Adipose tissue (tissue), 3 donors: Measurements from ENCODE around the gene ADAD1. TPM values are rescaled to one million over a fixed set of nuclear protein-coding genes. Genes with fewer than 3 reads are reported as not detected.
"Not testable (repeated sequence)": the region's sequence is repeated elsewhere in the genome, so short reads cannot be mapped to it uniquely, and the experiment has no call there.

Experiments
- H3K27ac ChIP-seq: one replicate; pipeline ENCODE4 v1.5.1; 2013; ENCODE audit warnings: low read depth, low read length
- WGBS, 3 donors: extraction: QIAGEN DNeasy Blood & Tissue Kit; methylation state at CpG; one replicate each; pipeline ENCODE4 v1.1.7; 2013; 5-methylcytosine and 5-hydroxymethylcytosine counted together
- polyA plus RNA-seq, 3 donors: library from polyadenylated mRNA; stranded (reverse); fragments of 200-250 nt; gene quantifications; one replicate each; pipeline ENCODE4 v1.2.3, GENCODE V29; 2013
- donor health status: healthy with polysubstance abuse.
- donor health status: Bipolar disorder and iron deficiency.
- donor health status: healthy.

The ADAD1 gene
- polyA plus RNA-seq = not detected

DNA sequence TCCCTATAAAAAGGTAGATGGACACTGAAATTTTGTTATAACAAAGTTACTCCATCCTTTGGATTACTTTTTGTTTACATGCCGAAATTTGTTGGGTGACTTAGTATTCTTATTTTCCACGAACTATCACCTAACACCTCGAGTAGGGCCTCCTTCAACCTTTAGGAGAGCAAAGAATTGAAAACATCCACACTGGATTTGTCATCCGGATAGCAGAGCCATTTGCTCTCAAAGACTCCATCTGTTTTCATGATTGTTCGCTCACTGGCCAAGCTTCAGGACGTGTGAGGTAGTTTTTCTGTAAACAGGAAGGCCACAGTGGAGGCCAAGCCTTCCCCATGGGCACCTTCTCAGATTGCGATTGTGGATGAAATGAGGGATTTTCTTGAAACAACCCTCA, at the start of gene ADAD1:
ADAD1 (plus strand) TSS at position 301 of the 400 bp plus-strand sequence. CDS start 1,059 bp downstream, outside the sequence.
- WGBS, 3 donors = 81 to 84% (median 82%) methylated on average over 7 of the region's 7 CpGs
- H3K27ac ChIP-seq = no peak within 1 kb of the TSS

DNA sequence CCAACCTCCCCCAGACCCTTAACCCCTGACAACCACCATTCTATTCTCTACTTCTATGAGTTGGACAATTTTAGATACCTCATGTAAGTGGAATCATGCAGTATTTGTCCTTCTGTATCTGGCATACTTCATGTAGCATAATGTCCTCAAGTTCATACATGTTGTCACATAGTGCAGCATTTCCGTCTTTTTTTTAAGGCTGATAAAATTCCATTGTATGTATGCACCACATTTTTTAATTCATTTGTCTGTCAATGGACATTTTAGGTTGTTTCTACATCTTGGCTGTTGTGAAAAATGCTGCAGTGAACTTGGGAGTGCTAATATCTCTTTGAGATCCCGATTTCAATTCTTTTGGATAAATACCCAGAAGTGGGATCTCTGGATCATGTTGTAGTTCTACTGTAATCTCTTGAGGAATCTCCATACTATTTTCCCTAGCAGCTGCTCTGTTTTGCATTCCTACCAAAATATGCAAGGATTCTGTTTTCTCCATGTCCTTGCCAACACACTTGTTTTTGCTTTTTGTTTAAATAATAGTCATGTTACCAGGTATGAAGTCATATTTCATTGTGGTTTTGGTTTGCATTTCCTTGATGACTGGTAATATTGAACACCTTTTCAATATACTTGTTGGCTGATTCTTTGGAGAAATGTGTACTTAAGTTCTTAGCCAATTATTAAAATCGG, 48.8 kb upstream of the ADAD1 start:
- 74 to 88% (median 85%) methylated on average over 3 of the region's 3 CpGs for WGBS, 3 donors
- H3K27ac ChIP-seq = no peak overlapping the region

DNA sequence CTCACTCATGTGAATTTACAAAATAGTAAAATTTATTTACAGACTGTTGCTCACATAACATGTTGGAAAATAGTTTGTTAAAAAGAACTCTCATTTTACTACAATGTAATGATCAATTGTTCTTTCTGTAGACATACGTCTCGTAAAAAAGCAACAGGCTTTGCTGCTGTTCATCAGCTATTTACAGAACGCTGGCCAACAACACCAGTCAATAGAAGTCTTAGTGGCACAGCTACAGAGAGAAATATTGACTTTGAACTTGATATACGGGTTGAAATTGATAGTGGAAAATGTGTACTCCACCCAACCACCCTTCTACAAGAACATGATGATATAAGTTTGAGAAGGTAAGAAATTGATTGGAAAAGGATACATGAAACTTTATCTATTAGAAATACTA, 47.6 kb upstream of the ADAD1 start:
- 47 to 95% (median 88%) methylated on average over 4 of the region's 4 CpGs for WGBS, 3 donors

DNA sequence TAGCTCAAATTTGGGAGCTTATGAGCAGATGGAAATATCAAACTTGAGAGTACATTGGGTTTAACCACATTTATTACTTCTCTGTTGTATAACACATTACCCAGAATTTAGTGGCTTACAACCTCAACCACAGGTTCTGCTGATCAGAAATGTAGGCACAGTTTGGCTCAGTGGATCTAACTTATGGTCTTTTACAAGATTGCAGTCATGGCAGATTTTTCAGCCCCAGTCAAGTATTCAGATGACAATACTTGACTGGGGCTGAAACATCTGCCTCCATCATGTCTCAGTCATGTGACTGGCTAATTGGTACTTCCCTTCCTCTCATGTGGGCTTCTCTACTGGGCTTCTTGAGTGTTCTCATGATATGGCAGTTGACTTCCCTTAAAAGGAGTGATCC, 44.0 kb upstream of the ADAD1 start:
- H3K27ac ChIP-seq = no peak overlapping the region

More for the DNA sequence above, 47.6 kb upstream of the ADAD1 start:
- no peak overlapping the region for H3K27ac ChIP-seq

- 94 to 100% (median 94%) methylated on average over 1 of the region's 1 CpG for WGBS, 3 donors
- H3K27ac ChIP-seq = no peak overlapping the region
These were observed 36.9 kb upstream of the ADAD1 start for GRCh38 chr4:122341886-122342285.

- H3K27ac ChIP-seq = no peak overlapping the region
- WGBS, 3 donors = 100% methylated on average over 1 of the region's 1 CpG
These were observed 32.8 kb upstream of the ADAD1 start for GRCh38 chr4:122346036-122346435.

- no peak overlapping the region for H3K27ac ChIP-seq
- WGBS, 3 donors = 81 to 88% (median 85%) methylated on average over 5 of the region's 5 CpGs
These were observed 32.3 kb upstream of the ADAD1 start for GRCh38 chr4:122346503-122346902.

GRCh38 chr4:122356317-122356808, 22.4 kb upstream of the ADAD1 start:
- no peak overlapping the region for H3K27ac ChIP-seq

DNA sequence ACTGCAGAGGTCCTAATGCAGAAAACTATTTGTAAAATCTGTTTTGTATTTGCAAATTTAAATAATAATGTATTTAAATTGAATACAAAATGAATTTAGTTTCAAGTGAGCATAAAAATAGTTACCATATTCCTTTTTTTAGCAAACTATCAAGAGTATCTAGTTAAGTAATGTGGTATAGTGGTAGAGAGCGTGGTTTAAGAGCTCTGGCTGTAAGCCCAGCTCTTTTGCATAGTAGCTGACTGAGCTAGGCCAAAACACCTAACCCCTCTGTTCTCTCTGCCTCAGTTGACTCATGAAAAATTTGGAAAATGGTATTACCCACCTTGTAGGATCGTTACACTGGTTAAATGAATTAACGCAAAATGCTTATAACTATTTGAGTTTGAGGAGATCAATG, 18.1 kb upstream of the ADAD1 start:
- H3K27ac ChIP-seq = no peak overlapping the region
- WGBS, 3 donors = 98 to 99% (median 98%) methylated on average over 3 of the region's 3 CpGs

DNA sequence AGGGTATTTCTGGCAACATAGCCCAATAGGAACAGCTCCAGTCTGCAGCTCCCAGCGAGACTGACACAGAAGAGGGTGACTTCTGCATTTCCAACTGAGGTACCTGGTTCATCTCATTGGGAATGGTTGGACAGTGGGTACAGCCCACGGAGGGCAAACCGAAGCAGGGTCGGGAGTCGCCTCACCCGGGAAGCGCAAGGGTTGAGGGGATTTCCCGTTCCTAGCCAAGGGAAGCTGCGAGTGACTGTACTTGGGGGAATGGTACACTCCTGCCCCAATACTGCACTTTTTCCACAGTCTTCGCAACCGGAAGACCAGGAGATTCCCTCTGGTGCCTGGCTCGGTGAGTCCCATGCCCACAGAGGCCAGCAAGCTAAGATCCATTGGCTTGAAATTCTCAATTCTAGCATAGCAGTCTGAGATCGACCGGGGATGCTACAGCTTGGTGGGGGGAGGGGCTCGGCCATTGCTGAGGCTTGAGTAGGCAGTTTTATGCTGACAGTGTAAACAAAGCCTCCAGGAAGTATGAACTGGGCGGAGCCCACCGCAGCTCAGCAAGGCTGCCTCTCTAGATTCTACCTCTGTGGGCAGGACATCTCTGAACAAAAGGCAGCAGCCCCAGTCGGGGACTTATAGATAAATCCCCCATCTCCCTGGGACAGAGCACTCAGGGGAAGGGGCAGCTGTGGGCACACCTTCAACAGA, 14.0 kb upstream of the ADAD1 start:
- 86 to 92% (median 88%) methylated on average over 18 of the region's 18 CpGs for WGBS, 3 donors
- H3K27ac ChIP-seq = no peak overlapping the region

- 72 to 96% (median 95%) methylated on average over 3 of the region's 3 CpGs for WGBS, 3 donors
- H3K27ac ChIP-seq = not testable (repeated sequence)
These were observed 10.0 kb upstream of the ADAD1 start for GRCh38 chr4:122368786-122369185.

- 76 to 86% (median 86%) methylated on average over 1 of the region's 1 CpG for WGBS, 3 donors
These were observed 1.5 kb upstream of the ADAD1 start for GRCh38 chr4:122377352-122377751.

GRCh38 chr4:122379239-122379638, 428 bp downstream of the ADAD1 start:
- 93 to 97% (median 95%) methylated on average over 41 to 44 of the region's 44 CpGs for WGBS, 3 donors
- no peak overlapping the region for H3K27ac ChIP-seq

More at GRCh38 chr4:122377352-122377751, 1.5 kb upstream of the ADAD1 start:
- no peak overlapping the region for H3K27ac ChIP-seq

- WGBS, 3 donors = 58 to 73% (median 61%) methylated on average over 4 of the region's 4 CpGs
These were observed 4.5 kb downstream of the ADAD1 start for GRCh38 chr4:122383341-122383740.

DNA sequence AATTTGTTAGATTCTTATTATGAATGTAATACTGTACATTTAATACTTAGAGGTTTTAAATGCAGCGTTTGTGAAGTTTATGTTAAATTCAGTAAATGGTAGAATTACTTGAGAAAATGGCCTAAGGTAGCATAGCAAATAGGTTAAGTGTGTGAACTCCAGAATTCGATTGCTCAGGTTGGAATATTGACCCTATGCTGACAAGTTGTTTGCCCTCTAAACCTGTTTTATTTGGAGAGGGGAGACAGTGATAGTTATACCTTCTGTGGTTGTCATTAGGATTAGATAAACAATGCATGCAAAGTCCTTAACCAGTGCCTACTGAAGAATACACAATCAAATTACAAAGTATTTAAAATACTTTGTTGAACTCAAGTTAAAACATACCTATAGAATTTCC, 5.4 kb downstream of the ADAD1 start:
- WGBS, 3 donors = 22 to 64% (median 60%) methylated on average over 2 of the region's 2 CpGs

More at GRCh38 chr4:122383341-122383740, 4.5 kb downstream of the ADAD1 start:
- no peak overlapping the region for H3K27ac ChIP-seq

DNA sequence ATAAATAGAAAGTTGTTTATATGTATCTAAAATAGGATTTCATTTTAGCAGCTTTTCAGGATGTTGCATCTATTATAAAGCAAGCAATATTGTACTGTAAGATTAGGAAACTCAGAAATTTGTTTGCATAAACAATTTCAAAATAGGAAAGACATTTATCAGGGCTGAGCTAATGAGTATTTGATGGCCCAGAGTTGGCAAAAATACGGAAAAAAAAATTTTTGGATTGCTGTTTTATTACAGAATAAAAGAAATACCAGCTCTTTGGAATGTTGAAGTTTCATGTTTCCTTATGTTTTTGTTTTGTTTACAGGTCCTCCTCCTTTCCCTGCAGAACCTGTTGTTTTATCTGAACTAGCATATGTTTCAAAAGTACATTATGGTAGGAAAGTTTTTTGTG, 14.5 kb downstream of the ADAD1 start:
- 31 to 67% (median 57%) methylated on average over 1 of the region's 1 CpG for WGBS, 3 donors
- H3K27ac ChIP-seq = no peak overlapping the region

More for the DNA sequence above, 5.4 kb downstream of the ADAD1 start:
- no peak overlapping the region for H3K27ac ChIP-seq

DNA sequence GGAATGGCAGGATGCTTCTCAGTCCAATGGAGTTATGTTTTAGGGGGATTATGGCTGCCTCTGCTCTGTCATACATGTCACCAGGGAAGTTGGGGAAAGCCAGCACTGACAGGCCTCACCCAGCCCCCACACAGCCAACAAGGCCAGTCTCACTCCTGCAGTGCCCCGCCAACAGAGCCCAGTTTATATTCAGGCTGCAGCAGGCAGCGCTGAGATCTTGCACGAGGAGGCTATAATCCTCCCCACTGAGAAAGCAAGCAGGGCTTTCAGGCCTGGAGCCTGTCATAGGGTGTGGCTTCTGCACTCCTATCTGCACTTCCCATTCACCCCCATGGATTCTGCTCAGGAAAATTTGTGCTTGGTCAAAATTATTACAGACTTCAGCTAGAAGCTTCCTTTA, 25.1 kb downstream of the ADAD1 start:
- 56 to 58% (median 57%) methylated on average over 3 of the region's 3 CpGs for WGBS, 3 donors
- H3K27ac ChIP-seq = no peak overlapping the region

GRCh38 chr4:122412547-122412946, 33.7 kb downstream of the ADAD1 start:
- 38 to 39% (median 39%) methylated on average over 3 of the region's 3 CpGs for WGBS, 3 donors
- no peak overlapping the region for H3K27ac ChIP-seq

DNA sequence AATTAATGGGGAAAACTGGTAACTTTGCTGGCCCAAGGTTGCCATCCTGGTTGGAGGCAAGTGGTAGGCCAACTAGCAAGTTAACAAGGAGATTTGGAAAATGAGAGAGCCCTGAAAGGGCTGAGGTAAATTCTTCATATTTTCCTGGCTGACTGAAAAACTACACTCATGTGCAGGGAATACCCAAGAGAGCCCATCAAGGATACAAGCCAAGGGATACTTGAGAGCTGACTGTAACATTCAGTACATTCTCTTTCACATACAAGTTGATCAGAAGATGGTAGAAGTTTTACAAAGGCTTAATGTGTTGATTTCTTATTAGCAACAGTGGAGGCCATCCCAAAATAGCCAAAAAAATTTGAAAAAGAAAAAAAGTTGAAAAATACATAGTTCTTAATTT, 44.4 kb downstream of the ADAD1 start:
- H3K27ac ChIP-seq = no peak overlapping the region

GRCh38 chr4:122431351-122431750, 52.5 kb downstream of the ADAD1 start:
- 30 to 49% (median 48%) methylated on average over 5 of the region's 5 CpGs for WGBS, 3 donors
- H3K27ac ChIP-seq = no peak overlapping the region
